Stimulated activated CD4-positive, alpha-beta T cell treated with anti-CD3 and anti-CD28 coated beads, Interleukin-1b, Interleukin-23, amount 100 ng/mL, for 24 hours (primary cell): ENCODE data around the gene PRXL2C.
A peak's percentile ranks its signal among the peaks of the same experiment; 100 is the strongest.
"Not testable (repeated sequence)": the region's sequence is repeated elsewhere in the genome, so short reads cannot be mapped to it uniquely, and the experiment has no call there.

ENCODE experiments used
- DNase-seq, 4 experiments: peaks; one replicate each; pipeline ENCODE4 v3.0.0-alpha.2; 2020; ENCODE audit warnings: low read depth in 4 of 4, low spot score in 1 of 4

The PRXL2C gene

GRCh38 chr9:96649620-96650324 lies 5.3 kb downstream of the PRXL2C start:
- no peak for DNase-seq

- no peak for DNase-seq
Measured at GRCh38 chr9:96646081-96646991, 8.8 kb downstream of the PRXL2C start.

GRCh38 chr9:96644137-96644536 lies 11.0 kb downstream of the PRXL2C start:
- DNase-seq = no peak

GRCh38 chr9:96641514-96641913 lies 13.6 kb downstream of the PRXL2C start:
- DNase-seq = no peak

GRCh38 chr9:96638606-96639364 lies 16.3 kb downstream of the PRXL2C start:
- no peak for DNase-seq

GRCh38 chr9:96636368-96636767 lies 18.7 kb downstream of the PRXL2C start:
- no peak for DNase-seq

GRCh38 chr9:96633579-96633978 lies 21.5 kb downstream of the PRXL2C start:
- not testable (repeated sequence) for DNase-seq

GRCh38 chr9:96626912-96627311 lies 28.2 kb downstream of the PRXL2C start:
- DNase-seq = no peak

GRCh38 chr9:96621618-96622017 lies 33.5 kb downstream of the PRXL2C start:
- no peak for DNase-seq

GRCh38 chr9:96620832-96621269 lies 34.3 kb downstream of the PRXL2C start:
- no peak for DNase-seq

GRCh38 chr9:96620181-96620514 lies 35.0 kb downstream of the PRXL2C start:
- DNase-seq = no peak

GRCh38 chr9:96619491-96620180 lies 35.5 kb downstream of the PRXL2C start, which contains the start of gene CDC14B:
TSS of gene CDC14B (minus strand) at chr9:96619843. CDS start at chr9:96619378, 465 bp downstream.
- DNase-seq = peak; percentile 30 to 72 (median 57)

GRCh38 chr9:96619124-96619465 lies 36.0 kb downstream of the PRXL2C start:
- DNase-seq = no peak

GRCh38 chr9:96618209-96619123 lies 36.7 kb downstream of the PRXL2C start:
- peak in 1 of 4 experiments; percentile 10 for DNase-seq

- no peak for DNase-seq
Measured at GRCh38 chr9:96617439-96618185, 37.5 kb downstream of the PRXL2C start.

GRCh38 chr9:96616817-96617438 lies 38.2 kb downstream of the PRXL2C start:
- DNase-seq = no peak

- DNase-seq = no peak
Measured at GRCh38 chr9:96615411-96615810, 39.7 kb downstream of the PRXL2C start.

GRCh38 chr9:96614664-96615063 lies 40.5 kb downstream of the PRXL2C start:
- DNase-seq = not testable (repeated sequence)
